GM19351 (cell line): Measurements from ENCODE around the gene APOB.

ENCODE experiments used
- ATAC-seq: cut with Tn5 transposase; IDR thresholded peaks from one replicate; pipeline ENCODE4 v1.9.1; 2021; ENCODE audit warnings: mild to moderate bottlenecking, moderate library complexity; ENCODE audit not compliant: unreplicated experiment

Gene APOB, protein sequence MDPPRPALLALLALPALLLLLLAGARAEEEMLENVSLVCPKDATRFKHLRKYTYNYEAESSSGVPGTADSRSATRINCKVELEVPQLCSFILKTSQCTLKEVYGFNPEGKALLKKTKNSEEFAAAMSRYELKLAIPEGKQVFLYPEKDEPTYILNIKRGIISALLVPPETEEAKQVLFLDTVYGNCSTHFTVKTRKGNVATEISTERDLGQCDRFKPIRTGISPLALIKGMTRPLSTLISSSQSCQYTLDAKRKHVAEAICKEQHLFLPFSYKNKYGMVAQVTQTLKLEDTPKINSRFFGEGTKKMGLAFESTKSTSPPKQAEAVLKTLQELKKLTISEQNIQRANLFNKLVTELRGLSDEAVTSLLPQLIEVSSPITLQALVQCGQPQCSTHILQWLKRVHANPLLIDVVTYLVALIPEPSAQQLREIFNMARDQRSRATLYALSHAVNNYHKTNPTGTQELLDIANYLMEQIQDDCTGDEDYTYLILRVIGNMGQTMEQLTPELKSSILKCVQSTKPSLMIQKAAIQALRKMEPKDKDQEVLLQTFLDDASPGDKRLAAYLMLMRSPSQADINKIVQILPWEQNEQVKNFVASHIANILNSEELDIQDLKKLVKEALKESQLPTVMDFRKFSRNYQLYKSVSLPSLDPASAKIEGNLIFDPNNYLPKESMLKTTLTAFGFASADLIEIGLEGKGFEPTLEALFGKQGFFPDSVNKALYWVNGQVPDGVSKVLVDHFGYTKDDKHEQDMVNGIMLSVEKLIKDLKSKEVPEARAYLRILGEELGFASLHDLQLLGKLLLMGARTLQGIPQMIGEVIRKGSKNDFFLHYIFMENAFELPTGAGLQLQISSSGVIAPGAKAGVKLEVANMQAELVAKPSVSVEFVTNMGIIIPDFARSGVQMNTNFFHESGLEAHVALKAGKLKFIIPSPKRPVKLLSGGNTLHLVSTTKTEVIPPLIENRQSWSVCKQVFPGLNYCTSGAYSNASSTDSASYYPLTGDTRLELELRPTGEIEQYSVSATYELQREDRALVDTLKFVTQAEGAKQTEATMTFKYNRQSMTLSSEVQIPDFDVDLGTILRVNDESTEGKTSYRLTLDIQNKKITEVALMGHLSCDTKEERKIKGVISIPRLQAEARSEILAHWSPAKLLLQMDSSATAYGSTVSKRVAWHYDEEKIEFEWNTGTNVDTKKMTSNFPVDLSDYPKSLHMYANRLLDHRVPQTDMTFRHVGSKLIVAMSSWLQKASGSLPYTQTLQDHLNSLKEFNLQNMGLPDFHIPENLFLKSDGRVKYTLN (N-terminal part only)

DNA sequence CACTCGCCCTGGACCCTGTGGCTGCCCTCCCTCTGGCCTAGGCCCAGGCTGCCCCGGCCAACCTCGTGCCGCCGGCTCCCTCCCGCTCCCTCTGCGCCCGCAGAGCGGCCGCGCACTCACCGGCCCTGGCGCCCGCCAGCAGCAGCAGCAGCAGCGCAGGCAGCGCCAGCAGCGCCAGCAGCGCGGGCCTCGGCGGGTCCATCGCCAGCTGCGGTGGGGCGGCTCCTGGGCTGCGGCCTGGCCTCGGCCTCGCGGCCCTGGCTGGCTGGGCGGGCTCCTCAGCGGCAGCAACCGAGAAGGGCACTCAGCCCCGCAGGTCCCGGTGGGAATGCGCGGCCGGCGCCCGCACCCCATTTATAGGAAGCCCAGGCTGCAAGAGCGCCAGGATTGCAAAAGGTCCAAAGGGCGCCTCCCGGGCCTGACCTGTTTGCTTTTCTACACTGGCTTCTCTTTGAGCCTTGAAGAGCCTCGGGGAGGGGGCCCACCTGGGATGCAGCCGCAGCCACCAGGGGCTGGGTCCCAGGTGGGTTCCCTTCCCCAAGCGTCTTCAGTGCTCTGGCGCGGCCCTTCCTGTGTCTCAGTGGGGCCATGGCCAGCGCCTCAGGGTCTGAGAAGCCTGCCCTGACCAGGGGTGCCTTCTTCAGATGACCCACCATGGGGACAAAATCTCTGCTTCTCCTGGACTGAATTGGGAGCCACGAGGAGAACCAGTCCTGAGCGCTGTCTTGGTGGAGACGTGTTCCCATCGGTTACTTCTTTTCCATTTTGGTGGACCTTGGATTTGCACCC, at the start of gene APOB:
TSS of gene APOB (minus strand) at position 330 of the 789 bp plus-strand sequence. CDS start at position 202, 128 bp downstream.
- no peak for ATAC-seq

DNA sequence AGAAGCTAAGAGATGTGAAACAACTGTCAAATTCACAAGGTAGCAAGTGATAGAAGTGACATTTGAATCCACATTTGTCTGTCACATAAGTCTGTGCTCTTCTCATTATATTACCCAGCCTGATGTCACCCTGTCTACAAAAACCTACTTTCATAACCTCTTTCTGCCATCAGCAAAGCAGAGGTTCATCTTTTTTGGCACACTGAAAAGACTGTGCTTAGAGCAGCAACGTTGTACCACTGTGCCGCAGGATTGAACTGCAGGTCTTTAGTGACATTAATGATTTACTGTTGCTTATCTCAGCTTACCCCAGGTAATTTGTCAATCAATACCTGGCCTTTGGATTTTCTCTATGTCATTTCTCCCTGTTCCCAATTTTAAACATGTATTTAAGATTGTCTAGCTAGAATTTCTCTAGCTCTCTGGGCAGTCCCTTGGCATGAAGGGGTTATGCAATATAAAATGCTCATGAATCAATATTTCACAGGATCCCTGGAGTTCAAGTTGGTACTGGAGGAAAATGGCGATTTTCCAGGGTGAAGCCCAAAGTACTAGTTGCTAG, 48.5 kb upstream of the APOB start:
- no peak for ATAC-seq

DNA sequence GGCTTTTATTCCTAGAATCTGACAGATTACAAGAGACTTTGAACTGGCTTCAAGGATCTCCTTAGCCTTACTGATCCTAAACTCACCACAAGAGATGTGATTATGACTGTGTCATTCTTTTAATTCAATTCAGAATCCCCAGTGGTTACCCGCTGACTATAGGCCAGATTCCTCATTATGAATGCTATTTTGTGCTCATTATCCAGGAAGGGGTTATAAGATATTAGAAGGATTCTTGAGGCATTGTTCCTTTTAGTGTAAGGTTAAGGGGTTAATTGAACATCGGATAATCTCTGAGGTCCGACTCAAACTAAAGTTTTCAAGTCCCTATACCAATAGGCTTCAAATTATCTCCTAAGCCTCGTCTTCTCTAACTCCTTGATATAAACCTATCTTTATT, 40.5 kb upstream of the APOB start:
- ATAC-seq: no peak

DNA sequence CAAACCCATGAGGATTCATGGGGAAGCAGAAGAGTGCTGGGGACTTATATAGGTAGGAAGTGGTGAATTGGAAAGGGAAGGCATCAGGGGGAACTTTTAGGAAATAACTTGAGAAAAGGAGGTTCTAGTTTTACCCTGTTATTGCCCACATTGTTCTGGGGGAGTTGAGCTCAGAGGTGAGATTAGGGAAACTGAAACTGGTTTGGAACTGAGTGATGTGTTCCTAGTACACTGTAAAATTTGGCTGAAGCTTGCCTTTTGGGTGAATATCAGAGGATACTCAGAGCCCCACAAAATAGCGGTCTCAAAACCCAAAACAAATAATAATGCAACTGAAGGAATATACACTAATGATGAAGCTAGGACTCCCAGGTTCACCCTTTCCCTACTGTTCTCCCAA, 39.6 kb upstream of the APOB start:
- ATAC-seq: no peak

- no peak for ATAC-seq
Measured at GRCh38 chr2:21078296-21078695, 34.4 kb upstream of the APOB start.

- ATAC-seq: no peak
Measured at GRCh38 chr2:21072477-21073242, 28.8 kb upstream of the APOB start.

GRCh38 chr2:21070341-21071257, 26.7 kb upstream of the APOB start:
- ATAC-seq: no peak

GRCh38 chr2:21069746-21070340, 26.0 kb upstream of the APOB start:
- no peak for ATAC-seq

DNA sequence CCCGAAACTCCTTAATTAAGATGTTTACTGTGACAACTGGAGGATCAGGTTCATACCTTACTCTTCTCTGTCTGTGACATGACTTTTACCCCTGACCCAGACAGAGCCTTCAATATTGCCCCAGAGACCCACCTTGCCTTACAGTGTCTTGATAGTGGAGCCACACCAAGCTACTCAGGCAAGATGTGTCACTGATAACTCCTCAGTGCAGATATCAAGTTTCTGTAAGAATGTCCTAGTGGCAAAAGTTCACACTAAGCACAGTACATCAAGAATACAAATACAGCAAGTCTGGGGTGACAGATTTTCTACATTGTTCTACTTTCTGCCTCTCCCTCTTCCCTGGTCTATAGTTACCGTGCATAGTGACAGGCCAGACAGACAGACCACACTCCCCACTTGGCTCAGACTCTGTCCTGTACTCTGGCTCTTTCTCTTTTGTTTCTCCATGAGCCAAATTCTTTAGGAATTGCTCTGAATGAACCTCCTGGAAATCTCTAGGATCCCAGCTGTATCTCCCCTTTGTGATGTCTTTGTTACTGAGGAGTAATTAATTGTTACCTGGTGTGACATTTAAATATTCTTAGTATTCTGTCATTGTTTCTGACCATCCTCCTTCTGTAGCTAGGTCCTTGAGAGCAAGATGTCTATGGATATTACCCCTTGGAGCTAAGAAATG, 24.1 kb upstream of the APOB start:
- ATAC-seq: no peak

- ATAC-seq: no peak
Measured at GRCh38 chr2:21067125-21067524, 23.3 kb upstream of the APOB start.

DNA sequence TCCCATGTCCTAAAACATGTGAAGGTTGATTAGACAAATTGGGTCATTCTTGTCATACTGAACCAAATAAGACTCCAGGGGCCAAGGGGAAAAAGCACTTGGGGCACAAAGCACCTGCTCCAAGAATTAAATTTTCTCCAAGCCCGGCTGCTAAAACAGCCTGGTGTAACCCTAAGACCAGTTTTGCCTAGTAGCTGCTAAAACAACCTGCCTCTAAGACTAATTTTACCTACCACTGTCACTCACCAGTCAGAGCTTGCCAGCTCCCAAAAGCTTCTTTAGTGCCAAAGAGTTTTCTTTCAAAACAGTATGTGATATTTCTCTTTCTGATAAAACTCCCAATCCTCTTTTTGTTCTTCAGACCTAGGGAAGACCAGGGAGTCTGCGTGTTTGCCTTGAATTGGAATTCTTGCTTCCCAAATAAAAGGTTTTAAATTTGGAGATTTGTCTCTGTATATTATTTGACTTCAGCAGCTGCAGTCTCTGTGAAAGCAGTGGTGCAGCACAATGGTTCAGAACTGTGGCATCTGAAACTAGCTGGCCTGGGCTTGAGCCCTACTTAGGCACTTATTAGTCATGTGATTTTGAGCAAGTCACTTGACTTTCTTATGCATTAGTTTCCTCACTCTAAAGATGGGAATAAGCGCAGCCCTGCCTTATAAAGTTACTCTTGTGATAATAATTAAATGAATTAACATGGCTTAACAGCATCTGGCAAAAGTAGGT, 16.2 kb upstream of the APOB start:
- ATAC-seq: no peak

GRCh38 chr2:21057097-21057496, 13.2 kb upstream of the APOB start:
- no peak for ATAC-seq

DNA sequence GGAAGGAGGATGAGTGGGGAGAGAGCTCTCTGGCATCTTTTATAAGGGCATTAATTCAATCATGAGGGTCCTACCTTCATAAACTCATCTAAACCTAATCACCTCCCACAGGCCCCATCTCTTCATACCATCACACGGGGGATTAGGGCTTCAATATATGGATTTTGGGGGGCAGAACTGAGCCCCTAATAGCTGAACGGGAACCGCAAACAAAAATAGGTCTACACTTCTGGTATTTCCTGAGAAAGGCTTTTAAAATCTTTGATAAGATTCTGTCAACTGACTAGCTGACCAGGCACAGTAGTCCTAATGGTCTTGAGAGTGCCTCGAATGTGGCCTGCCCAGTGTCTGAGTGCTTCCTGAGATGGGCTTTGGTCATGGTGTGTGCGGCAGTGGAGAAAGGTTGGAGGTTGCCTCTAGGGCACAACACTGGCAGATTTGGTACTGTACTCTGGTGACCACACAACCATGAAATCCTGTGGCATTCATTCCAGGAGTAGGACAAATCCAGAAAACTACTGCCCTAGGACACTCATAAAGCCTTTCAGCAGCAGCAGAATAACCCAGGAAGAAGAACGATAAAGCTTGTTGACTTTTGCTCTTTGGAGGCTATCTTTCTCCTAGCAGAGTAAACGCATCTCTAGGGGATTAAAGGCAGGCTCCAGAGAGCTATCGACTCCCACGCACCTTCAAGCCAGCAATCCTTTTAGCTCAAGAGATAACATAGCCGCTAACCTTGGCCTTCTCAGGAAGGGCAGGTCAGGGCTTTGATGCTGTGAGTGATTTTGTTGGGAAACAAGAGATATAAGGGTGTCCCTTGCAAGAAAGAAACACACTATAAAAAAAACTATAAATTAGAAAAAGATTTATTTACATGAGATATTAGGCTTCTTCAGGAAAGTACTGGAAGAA, 12.3 kb upstream of the APOB start:
- no peak for ATAC-seq

- ATAC-seq: no peak
Measured at GRCh38 chr2:21055451-21055850, 11.6 kb upstream of the APOB start.

DNA sequence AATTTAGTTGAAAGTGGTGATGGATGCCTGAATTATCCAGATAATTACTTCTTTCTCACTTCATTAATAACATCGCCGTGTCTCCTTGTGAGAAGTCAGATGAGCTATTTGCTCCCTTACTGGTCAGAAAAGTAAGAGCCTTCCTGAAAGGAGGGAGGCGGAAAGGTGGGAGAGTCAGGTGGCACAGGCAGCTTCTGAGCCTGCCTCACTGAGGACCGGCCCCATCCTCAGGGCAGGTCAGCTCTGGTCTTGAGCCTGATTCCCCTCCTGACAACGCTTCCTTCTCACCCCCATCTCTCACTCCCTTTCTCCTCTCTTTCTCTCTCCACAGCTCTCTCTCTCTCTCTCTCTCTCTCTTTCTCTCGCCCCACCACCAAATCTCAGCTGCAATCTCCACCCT, 10.1 kb upstream of the APOB start:
- ATAC-seq: no peak

GRCh38 chr2:21052044-21052443, 8.2 kb upstream of the APOB start:
- no peak for ATAC-seq
